GM12875 (cell line): ENCODE measurements around the gene SYTL2.
A peak's percentile ranks its signal among the peaks of the same experiment; 100 is the strongest.
"Not testable (repeated sequence)": the region's sequence is repeated elsewhere in the genome, so short reads cannot be mapped to it uniquely, and the experiment has no call there.

Source experiments
- H3K4me3 ChIP-seq: one replicate; pipeline ENCODE4 v1.5.1; 2011; ENCODE audit warnings: low read depth, low read length, control low read depth
- TF ChIP-seq, protein P1 (sequence below): IDR thresholded peaks from 2 replicates; pipeline ENCODE4 v1.5.1; 2011; ENCODE audit warnings: low read depth, mild to moderate bottlenecking, control low read depth, inconsistent platforms, low read length, moderate library complexity, borderline replicate concordance; ENCODE audit not compliant: insufficient read depth

SYTL2 gene, protein sequence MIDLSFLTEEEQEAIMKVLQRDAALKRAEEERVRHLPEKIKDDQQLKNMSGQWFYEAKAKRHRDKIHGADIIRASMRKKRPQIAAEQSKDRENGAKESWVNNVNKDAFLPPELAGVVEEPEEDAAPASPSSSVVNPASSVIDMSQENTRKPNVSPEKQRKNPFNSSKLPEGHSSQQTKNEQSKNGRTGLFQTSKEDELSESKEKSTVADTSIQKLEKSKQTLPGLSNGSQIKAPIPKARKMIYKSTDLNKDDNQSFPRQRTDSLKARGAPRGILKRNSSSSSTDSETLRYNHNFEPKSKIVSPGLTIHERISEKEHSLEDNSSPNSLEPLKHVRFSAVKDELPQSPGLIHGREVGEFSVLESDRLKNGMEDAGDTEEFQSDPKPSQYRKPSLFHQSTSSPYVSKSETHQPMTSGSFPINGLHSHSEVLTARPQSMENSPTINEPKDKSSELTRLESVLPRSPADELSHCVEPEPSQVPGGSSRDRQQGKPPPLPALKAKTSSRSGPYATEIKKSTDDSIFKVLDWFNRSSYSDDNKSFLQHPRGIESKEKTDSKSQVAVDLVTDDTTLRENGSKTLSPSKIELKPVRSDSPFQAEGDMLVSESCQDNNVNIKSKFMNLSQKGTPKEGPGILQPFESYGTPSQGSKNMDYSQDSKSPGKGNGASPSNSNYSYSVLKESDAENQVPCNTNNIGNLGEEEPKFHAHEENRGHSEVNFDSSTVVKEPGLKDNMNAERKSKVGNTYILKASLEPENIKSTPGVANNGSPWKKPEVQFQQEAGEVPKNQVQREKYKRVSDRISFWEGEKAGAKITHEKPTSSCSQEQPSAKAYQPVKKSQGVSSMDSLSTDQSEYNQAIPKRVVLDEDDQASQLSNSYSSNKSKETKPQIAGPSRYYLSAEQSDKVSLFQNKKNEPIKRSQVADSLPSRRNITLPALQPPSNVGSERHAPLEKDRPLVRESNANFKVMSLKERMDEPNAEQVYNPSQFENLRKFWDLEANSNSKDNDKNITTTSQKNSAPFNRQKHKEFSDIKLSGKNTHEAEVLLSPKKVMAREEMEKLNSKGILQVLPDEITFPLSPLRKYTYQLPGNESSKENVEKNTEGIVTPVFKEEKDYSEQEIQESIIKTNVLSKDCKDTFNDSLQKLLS (N-terminal part only)

DNA sequence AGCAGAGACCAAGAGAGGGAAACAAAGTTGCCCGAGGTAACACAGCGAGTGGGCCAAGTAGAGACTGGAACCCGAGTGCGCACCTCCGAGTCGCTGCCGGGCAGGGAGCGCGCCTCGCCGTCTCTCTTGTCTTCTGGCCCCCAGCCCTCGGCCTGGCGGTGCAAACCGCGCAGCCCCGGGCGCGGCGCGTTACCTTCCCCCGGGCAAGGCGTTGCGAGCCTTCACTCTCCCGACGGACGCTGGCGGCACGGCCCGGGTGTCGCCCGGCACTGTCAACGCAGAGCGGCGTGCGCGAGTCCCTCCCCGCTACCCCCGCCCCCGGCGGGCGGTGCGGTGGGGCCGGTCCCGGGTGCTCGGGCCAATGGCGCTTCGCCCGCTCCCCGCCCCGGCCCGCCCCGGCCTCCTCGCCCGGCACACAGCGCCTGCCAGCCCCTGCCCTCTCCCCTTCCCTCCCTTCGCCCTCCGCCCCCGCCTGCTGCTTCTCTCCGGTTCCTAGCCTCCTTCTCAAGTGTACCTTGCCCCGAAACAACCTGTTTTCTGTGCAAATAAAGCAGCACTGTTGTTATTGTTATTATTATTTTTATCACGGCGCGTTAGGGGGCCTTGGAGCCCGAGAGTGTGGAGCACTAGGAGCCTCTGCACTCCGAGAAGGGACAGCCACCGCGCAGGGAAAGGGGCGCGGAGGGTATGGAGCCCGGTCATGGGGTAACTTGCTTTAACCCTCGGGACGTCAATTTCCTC, at the start of gene SYTL2:
Gene SYTL2 (minus strand): TSS at position 271 of the 741 bp plus-strand sequence. CDS start 53,416 bp downstream, outside the sequence.
- TF ChIP-seq, protein P1, sequence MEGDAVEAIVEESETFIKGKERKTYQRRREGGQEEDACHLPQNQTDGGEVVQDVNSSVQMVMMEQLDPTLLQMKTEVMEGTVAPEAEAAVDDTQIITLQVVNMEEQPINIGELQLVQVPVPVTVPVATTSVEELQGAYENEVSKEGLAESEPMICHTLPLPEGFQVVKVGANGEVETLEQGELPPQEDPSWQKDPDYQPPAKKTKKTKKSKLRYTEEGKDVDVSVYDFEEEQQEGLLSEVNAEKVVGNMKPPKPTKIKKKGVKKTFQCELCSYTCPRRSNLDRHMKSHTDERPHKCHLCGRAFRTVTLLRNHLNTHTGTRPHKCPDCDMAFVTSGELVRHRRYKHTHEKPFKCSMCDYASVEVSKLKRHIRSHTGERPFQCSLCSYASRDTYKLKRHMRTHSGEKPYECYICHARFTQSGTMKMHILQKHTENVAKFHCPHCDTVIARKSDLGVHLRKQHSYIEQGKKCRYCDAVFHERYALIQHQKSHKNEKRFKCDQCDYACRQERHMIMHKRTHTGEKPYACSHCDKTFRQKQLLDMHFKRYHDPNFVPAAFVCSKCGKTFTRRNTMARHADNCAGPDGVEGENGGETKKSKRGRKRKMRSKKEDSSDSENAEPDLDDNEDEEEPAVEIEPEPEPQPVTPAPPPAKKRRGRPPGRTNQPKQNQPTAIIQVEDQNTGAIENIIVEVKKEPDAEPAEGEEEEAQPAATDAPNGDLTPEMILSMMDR = no peak
- H3K4me3 ChIP-seq = peak within 1 kb of the TSS; percentile 29

DNA sequence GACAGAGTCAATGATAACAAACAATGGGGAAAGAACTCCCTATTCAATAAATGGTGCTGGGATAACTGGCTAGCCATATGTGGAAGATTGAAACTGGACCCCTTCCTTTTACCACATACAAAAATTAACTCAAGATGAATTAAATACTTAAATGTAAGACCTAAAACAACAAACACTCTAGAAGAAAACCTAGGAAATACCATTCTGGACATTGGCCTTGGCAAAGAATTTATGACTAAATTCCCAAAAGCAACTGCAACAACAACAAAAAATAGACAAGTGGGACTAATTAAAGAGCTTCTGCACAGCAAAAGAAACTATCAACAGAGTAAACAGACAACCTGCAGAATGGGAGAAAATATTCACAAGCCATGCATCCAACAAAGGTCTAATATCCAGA, 48.6 kb upstream of the SYTL2 start:
- not testable (repeated sequence) for H3K4me3 ChIP-seq

DNA sequence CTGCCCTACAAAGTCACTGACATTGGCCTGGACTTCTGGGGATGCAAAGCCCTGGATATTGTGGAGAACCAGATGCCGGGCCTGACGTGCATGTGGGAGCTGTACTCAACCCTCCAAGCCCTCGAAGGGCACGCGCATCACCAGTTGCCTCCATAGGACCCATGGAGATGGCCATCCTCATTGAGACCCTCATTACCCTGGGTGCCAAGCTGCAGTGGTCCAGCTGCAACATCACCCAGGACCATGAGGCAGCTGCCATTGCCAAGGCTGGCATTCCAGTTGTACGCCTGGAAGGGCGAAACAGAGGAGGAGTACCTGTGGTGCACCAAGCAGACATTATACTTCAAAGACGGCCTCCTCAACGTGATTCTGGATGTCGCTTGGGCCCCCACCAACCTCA, 46.2 kb upstream of the SYTL2 start:
- no peak overlapping the region for H3K4me3 ChIP-seq
- TF ChIP-seq, protein P1 = no peak

DNA sequence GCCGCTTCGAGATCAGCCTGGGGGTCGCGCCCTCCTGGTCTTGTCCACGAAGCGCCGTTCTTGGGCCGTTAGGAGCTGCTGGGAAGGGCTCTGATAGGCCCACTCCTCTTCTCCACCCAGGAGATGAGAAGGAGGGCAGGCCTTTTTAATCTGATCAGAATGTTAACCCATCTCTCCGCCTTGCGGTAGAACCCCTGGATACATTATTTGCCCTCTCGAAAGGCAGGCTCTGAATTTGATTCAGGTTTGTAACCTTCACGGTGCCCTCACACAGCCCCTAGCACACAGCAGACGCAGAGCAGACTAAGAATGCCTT, 44.4 kb upstream of the SYTL2 start, which contains the start of gene CCDC83:
Gene CCDC83 (plus strand): TSS at position 43 of the 316 bp plus-strand sequence. CDS start 9,741 bp downstream, outside the sequence.
- TF ChIP-seq, protein P1 = no peak
- H3K4me3 ChIP-seq = peak within 1 kb of the TSS; percentile 61

DNA sequence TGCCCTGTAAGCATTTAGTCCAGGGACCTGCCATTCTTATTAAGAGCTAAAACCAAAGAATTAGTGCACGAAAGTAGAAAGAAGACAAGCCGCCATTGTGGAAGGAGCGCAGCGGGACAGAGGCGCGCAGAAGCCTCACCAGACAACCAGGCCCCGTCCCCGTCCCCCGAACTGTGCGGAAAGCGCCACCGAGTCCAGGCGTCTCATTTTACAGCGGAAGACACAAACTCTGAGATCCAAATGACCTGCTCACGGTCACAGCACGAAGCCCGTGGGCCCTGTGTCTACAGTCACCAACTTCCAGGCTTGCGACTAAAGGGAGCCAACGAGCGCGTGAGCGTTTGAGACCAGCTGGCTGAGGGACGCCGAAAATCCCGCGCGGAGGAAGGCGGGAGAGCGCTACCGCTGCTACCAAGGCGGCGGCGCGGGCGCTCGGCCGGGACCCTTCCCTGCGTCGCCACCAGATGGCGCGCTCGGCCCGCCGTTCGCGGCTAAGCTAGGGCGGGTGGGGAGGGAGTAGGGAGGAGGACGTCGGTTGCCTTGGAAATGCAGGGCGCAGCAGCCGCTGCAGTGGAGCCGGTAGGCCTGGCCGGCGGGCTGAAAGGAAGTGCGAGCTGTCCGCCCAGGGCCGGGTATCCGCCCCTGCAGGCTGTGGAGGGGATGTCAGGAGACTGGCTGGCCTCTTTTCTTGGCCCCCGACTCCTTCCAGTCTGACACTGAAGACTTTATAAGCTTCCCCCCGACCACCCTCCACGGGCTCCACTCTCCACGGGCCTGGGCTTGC, 43.8 kb upstream of the SYTL2 start:
- peak overlapping the region; percentile 61 for H3K4me3 ChIP-seq
- TF ChIP-seq, protein P1 = peak; percentile 84

DNA sequence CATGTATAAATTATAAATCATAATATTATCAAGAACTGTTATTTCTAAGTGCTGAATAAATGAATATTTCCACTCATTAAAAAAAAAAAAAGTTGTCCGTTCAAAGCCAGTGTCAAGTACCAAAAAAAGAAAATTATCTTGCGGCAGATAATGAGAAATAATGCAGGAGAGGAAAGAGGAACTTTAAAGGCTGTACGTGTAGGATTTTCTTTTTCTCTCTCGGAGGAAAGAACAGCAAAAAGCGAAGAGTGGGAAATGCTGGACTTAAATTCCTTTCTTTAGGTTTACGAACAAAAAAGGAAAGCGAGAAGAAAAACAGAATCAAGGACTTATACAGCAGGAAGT, 43.2 kb upstream of the SYTL2 start:
- TF ChIP-seq, protein P1 = no peak
- peak overlapping the region; percentile 61 for H3K4me3 ChIP-seq

DNA sequence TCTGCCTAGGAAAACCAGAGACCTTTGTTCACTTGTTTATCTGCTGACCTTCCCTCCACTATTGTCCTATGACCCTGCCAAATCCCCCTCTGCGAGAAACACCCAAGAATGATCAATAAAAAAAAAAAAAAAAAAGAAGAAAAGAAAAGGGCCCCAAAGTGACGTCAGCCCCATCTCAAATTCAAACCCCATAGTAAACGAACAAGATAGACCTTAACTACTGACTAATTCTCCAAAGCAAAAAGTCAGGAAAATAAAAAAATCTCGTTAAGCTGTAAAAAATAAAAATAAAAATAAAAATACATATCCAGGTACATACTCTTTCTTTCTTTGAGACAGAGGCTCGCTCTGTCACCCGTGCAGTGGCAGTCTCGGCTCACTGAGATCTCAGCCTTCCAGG, 42.6 kb upstream of the SYTL2 start:
- not testable (repeated sequence) for H3K4me3 ChIP-seq

DNA sequence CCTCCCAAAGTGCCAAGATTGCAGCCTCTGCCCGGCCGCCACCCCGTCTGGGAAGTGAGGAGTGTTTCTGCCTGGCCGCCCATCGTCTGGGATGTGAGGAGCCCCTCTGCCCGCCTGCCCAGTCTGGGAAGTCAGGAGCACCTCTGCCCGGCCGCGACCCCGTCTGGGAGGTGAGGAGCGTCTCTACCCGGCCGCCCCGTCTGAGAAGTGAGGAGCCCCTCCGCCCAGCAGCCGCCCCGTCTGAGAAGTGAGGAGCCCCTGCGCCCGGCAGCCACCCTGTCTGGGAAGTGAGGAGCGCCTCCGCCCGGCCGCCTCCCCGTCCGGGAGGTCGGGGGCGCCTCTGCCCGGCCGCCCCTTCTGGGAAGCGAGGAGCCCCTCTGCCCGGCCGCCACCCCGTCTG, 41.8 kb upstream of the SYTL2 start:
- H3K4me3 ChIP-seq = not testable (repeated sequence)
